Fibroblast of pulmonary artery (primary cell): Measurements from ENCODE around the gene GRM8.

Experiments used
- DNase-seq: peaks from one replicate; pipeline ENCODE4 v3.0.0-alpha.2; 2010; ENCODE audit warnings: low read depth
- H3K4me3 ChIP-seq: replicated peaks from 2 replicates; pipeline ENCODE4 v1.5.1; 2011; ENCODE audit warnings: low read depth, mild to moderate bottlenecking, control low read depth, low read length, moderate library complexity
- TF ChIP-seq, protein P1 (sequence below): IDR thresholded peaks from 2 replicates; pipeline ENCODE4 v1.5.1; 2011; ENCODE audit warnings: mild to moderate bottlenecking, control low read depth, low read length, inconsistent platforms; ENCODE audit errors: missing control alignments

Gene GRM8

DNA sequence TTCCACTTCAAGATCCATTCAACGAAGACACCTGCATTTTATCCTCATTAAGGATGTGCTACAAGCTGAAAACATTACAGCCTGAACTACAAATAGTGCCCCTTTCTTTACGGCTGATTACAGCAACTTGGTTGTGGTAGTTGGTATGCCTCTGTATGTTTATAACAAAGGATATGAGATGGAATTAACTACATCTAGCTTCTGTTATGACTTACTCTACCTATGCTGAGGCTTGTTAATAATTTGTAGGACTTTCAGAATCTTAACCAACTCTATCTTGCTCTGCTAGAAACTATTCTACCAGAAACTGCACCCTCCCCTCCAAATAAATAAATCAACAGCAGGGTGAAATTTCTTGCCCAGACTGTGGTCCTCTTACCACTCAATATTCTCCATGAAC lies 448.1 kb downstream of the GRM8 start:
- H3K4me3 ChIP-seq, result no peak overlapping the region
- no peak for DNase-seq
- TF ChIP-seq, protein P1, sequence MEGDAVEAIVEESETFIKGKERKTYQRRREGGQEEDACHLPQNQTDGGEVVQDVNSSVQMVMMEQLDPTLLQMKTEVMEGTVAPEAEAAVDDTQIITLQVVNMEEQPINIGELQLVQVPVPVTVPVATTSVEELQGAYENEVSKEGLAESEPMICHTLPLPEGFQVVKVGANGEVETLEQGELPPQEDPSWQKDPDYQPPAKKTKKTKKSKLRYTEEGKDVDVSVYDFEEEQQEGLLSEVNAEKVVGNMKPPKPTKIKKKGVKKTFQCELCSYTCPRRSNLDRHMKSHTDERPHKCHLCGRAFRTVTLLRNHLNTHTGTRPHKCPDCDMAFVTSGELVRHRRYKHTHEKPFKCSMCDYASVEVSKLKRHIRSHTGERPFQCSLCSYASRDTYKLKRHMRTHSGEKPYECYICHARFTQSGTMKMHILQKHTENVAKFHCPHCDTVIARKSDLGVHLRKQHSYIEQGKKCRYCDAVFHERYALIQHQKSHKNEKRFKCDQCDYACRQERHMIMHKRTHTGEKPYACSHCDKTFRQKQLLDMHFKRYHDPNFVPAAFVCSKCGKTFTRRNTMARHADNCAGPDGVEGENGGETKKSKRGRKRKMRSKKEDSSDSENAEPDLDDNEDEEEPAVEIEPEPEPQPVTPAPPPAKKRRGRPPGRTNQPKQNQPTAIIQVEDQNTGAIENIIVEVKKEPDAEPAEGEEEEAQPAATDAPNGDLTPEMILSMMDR, result no peak

DNA sequence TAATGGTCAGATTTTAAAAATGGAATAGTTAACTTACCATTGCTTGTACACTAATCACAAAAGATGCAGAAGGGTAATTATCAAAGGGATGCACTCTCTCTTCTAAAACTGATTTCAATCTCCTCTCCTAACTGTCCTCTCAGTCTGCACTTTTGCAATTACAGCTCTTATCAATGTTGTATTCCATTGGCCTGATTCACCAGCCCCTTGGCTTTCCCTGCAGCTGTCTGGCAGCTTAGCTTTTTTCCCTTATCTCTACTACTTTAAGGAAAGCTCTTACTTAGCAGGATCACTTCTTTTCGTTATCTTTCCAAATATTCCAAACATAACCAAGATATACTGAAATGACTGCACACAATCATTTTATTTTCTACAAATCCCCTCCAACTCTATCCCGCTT lies 448.8 kb downstream of the GRM8 start:
- TF ChIP-seq, protein P1, result no peak
- DNase-seq, result no peak
- no peak overlapping the region for H3K4me3 ChIP-seq

DNA sequence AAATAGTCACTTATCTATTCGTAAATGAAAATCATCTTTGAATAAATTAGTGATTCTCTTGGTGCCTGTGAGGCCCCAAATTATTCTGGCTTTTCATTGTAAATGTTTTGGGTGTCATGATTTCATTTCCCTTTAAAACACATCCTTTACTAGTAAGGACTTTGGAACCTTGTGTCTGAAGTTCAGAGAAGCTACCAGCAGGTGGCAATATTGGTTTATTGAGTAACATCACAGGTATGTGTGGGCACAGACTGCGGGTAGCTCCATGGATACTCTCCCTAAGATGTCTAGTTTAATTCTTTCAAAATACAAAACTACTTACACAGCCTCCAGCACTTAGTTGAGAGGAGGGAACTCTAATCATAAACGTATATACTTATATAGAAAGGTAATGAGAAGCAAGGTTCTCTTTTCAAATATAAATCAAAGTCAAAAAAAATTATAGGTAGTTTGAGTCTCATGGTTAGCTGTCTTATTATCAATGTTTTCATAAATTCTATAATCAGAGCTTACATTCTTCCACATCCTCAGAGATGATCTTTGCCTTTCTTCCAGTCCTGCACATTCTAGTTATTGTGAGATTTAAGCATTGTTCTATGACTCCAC lies 449.6 kb downstream of the GRM8 start:
- peak; percentile 82 for DNase-seq
- TF ChIP-seq, protein P1, result peak; percentile 74
- no peak overlapping the region for H3K4me3 ChIP-seq

DNA sequence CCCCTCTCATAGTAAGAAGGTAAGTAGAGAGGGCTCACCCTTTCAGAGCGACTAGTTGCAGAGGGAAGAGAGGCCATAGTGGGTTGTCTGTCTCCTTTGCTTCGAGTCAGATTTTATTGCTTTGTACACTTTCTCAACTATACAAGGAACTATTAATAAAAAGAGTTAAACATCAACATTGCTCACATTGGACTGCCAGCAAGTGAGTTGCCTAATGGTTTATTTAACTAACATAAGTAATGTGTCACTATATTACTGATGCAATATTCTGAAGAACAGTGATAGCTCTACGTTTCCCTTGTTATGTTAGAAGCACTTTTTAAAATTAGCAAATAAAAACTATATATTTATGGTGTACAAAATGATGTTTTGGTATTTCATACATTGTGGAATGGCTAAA lies 451.0 kb downstream of the GRM8 start:
- TF ChIP-seq, protein P1, result no peak

DNA sequence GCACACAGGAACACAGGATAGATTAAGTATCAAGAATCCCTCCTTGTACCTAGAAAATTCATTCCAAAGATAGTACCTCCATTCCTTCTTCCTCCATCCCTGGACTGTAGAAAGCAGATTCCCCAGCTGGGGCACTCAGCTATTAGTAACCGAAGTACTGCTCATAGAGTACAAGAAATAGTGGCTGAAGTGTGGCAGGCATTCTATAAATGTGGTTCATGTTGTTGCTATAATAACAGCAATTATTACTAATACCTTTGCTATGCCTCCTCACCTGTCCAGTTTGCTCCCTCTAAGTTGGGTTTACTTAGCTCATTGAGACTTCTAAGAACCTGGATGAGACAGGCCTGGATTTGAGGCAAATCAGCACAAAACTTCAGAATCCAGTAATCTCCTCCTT lies 453.2 kb downstream of the GRM8 start:
- H3K4me3 ChIP-seq, result no peak overlapping the region
- DNase-seq, result no peak
- TF ChIP-seq, protein P1, result no peak

More for the DNA sequence above, 451.0 kb downstream of the GRM8 start:
- DNase-seq, result no peak
- H3K4me3 ChIP-seq, result no peak overlapping the region

DNA sequence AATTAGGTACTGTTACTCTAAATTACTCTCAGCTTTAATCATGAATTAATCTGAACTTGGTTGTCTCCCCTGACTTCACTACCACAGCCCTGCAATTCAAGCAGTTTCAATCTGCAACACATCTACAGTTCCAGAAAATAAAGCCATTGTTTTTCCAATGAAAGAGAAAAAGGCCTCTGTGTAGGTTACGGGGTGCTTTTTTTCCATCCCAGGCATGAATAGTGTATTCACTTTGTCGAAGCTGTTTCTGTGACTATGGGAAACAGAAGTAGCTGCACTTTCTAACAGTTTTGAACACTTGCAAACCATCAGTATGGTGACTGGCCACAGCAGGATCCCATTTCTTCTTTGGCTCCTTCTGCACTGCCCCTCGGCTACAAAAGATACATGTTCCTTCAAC lies 460.2 kb downstream of the GRM8 start:
- H3K4me3 ChIP-seq, result no peak overlapping the region
- no peak for DNase-seq
- TF ChIP-seq, protein P1, result no peak

DNA sequence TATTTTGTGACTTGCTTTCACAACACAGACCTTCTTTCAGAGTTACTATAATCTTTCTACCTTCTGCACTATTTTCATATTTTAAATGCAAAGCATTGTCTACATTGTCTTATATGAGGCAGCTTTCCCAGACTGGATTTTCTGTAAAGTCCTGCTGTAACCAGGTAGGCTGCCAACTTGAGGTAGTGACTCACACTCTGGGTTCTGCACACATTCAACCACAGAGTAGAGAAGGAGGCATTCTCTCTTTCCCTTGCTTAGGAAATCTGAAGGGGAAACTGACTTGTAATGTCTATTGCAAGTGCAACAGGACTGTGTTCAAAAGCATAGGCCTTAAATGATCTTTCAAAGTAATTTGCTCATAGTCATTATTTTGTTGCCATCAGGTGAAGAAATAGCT lies 461.4 kb downstream of the GRM8 start:
- no peak overlapping the region for H3K4me3 ChIP-seq
- DNase-seq, result no peak
- TF ChIP-seq, protein P1, result no peak
